Measurements from ENCODE around the gene ACTN1.

The ACTN1 gene

GRCh38 chr14:68926236-68926635 is 52.9 kb downstream of the ACTN1 start:
- no peak for DNase-seq
- Histone ChIP-seq H2BK5ac (ENCODE audit: low read depth, low read length, poor library complexity, severe bottlenecking) (no peak overlapping the region), H3K4me1 (ENCODE audit: control insufficient read depth, insufficient read depth, low read depth, low read length) (peaks cover 38% of the 10 kb centered on the region), H3K14ac (ENCODE audit: low read length in 2 of 2) (no peak overlapping the region), H2AFZ (ENCODE audit: low read depth, low read length) (no peak overlapping the region), H2BK15ac (ENCODE audit: low read depth, poor library complexity, severe bottlenecking) (no peak overlapping the region), H3K27ac (ENCODE audit: low read length, poor library complexity, severe bottlenecking) (no peak overlapping the region), H4K91ac (ENCODE audit: low read length) (no peak overlapping the region), H3K4ac (ENCODE audit: low read depth in 1 of 2, low read length in 2 of 2) (no peak overlapping the region), H2AK5ac (ENCODE audit: low read length, severe bottlenecking) (no peak overlapping the region), H3K18ac (ENCODE audit: low read depth in 1 of 2, low read length in 2 of 2) (no peak overlapping the region), H3K36me3 (ENCODE audit: control insufficient read depth in 1 of 2, insufficient read depth in 2 of 2, low read depth in 1 of 2, low read length in 2 of 2) (peaks cover 57 to 59% of the 10 kb centered on the region in 2 experiments), H3K4me3 (ENCODE audit: insufficient read depth in 1 of 2, low read depth in 1 of 2, low read length in 2 of 2) (no peak overlapping the region), H2BK120ac (ENCODE audit: low read depth, low read length) (no peak overlapping the region), H3K9me3 (ENCODE audit: control insufficient read depth, low read length) (peaks cover 6% of the 10 kb centered on the region), H3K4me2 (ENCODE audit: low read length, poor library complexity, severe bottlenecking) (no peak overlapping the region), H3K9ac (ENCODE audit: low read length) (no peak overlapping the region), H3K27me3 (ENCODE audit: control insufficient read depth in 1 of 2, insufficient read depth in 1 of 2, low read length in 2 of 2) (no peaks in the 10 kb centered on the region), H2BK12ac (ENCODE audit: low read length in 2 of 2) (no peak overlapping the region), H3K79me1 (replicated peaks; ENCODE audit: low read length, poor library complexity, severe bottlenecking) (no peaks in the 10 kb centered on the region), H4K8ac (ENCODE audit: low read length) (no peak overlapping the region), H3K23ac (ENCODE audit: low read length in 2 of 2) (no peak overlapping the region)
- 100% methylated on average over 1 of the region's 1 CpG for WGBS

DNA sequence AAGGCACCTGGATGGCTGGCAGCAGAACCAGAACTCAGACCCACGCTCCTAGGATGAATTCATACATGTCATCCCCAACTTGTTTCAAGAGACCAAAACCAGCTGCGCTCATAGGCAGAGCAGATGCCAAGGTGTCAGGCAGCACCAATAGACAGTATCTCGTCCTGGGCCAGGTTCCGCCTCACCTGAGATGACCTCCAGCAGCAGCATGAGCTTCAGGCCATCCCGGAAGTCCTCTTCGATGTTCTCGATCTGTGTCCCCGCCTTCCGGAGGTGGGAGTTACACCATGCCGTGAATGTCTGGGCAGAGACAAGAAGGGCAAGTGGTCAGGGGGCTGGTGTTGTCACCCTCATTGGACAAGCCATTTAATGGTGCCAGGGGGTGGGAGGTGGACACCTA is 53.7 kb downstream of the ACTN1 start:
- Histone ChIP-seq H4K91ac (ENCODE audit: low read length) (no peak overlapping the region), H3K4me2 (ENCODE audit: low read length, poor library complexity, severe bottlenecking) (no peak overlapping the region), H3K4ac (ENCODE audit: low read depth in 1 of 2, low read length in 2 of 2) (no peak overlapping the region), H2AK5ac (ENCODE audit: low read length, severe bottlenecking) (peak overlapping the region; percentile 47), H2BK5ac (ENCODE audit: low read depth, low read length, poor library complexity, severe bottlenecking) (no peak overlapping the region), H4K8ac (ENCODE audit: low read length) (no peak overlapping the region), H3K27ac (ENCODE audit: low read length, poor library complexity, severe bottlenecking) (peak overlapping the region; percentile 5), H2BK120ac (ENCODE audit: low read depth, low read length) (no peak overlapping the region), H3K18ac (ENCODE audit: low read depth in 1 of 2, low read length in 2 of 2) (no peak overlapping the region), H3K79me1 (replicated peaks; ENCODE audit: low read length, poor library complexity, severe bottlenecking) (peaks cover 1% of the 10 kb centered on the region), H3K36me3 (ENCODE audit: control insufficient read depth in 1 of 2, insufficient read depth in 2 of 2, low read depth in 1 of 2, low read length in 2 of 2) (peaks cover 61 to 62% of the 10 kb centered on the region in 2 experiments), H3K4me1 (ENCODE audit: control insufficient read depth, insufficient read depth, low read depth, low read length) (peaks cover 46% of the 10 kb centered on the region), H3K27me3 (ENCODE audit: control insufficient read depth in 1 of 2, insufficient read depth in 1 of 2, low read length in 2 of 2) (no peaks in the 10 kb centered on the region), H3K14ac (ENCODE audit: low read length in 2 of 2) (no peak overlapping the region), H2AFZ (ENCODE audit: low read depth, low read length) (no peak overlapping the region), H3K4me3 (ENCODE audit: insufficient read depth in 1 of 2, low read depth in 1 of 2, low read length in 2 of 2) (no peak overlapping the region), H2BK15ac (ENCODE audit: low read depth, poor library complexity, severe bottlenecking) (no peak overlapping the region), H2BK12ac (ENCODE audit: low read length in 2 of 2) (no peak overlapping the region), H3K9ac (ENCODE audit: low read length) (no peak overlapping the region), H3K23ac (ENCODE audit: low read length in 2 of 2) (no peak overlapping the region), H3K9me3 (ENCODE audit: control insufficient read depth, low read length) (peaks cover 6% of the 10 kb centered on the region)
- WGBS, result 97% methylated on average over 10 of the region's 10 CpGs
- no peak for DNase-seq

DNA sequence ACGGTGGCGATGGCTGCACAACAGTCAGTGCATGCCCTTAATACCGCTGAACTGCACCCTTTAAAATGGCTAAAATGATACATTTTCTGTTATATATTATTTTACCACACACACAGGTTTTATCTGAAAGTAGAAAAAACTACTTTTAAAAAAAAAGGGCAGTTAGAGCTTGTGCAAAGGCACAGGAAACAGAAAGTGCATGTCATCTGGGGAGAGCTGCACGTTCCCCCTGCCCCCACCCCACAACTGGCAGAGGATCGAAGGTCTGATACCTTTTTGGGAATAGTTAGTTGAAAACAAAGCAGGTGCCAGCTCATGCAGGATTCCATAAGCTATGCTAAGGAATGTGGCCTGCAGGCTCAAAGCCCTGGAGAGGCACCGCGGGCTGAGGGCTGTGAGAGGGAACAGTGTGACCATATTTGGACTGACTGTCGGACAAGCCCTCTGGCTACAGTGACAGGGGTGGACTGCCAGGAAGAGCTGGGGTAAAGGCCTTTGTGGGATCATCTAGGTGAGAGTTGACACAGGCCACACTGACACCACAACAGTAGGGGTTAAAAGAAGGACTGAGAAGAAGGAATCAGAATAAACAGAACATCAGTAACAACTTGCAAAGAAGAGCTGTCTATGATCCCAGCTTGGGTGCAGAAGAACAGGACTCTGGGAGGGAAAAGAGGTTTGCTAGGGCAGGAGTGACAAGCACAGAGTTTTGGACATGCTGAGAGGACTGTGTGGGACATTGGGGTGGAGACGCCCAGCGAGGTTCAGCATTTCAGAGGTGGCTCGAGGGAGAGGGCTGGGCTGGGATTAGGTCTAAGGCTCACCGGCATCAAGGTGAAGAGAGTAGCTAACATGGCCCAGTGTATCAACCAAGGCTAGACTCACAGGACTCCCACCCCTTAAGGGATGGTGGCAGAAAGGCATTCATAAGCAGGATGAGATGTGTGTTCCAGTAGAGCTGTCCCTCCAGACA is 54.6 kb downstream of the ACTN1 start:
- Histone ChIP-seq H3K14ac (ENCODE audit: low read length in 2 of 2) (no peak overlapping the region), H3K9me3 (ENCODE audit: control insufficient read depth, low read length) (peaks cover 6% of the 10 kb centered on the region), H2BK12ac (ENCODE audit: low read length in 2 of 2) (no peak overlapping the region), H2BK15ac (ENCODE audit: low read depth, poor library complexity, severe bottlenecking) (no peak overlapping the region), H3K4ac (ENCODE audit: low read depth in 1 of 2, low read length in 2 of 2) (no peak overlapping the region), H3K18ac (ENCODE audit: low read depth in 1 of 2, low read length in 2 of 2) (no peak overlapping the region), H3K36me3 (ENCODE audit: control insufficient read depth in 1 of 2, insufficient read depth in 2 of 2, low read depth in 1 of 2, low read length in 2 of 2) (peaks cover 65 to 70% of the 10 kb centered on the region in 2 experiments), H3K27ac (ENCODE audit: low read length, poor library complexity, severe bottlenecking) (peak overlapping the region; percentile 70), H3K79me1 (replicated peaks; ENCODE audit: low read length, poor library complexity, severe bottlenecking) (peaks cover 1% of the 10 kb centered on the region), H3K9ac (ENCODE audit: low read length) (no peak overlapping the region), H3K4me3 (ENCODE audit: insufficient read depth in 1 of 2, low read depth in 1 of 2, low read length in 2 of 2) (no peak overlapping the region), H3K4me1 (ENCODE audit: control insufficient read depth, insufficient read depth, low read depth, low read length) (peaks cover 46% of the 10 kb centered on the region), H4K8ac (ENCODE audit: low read length) (no peak overlapping the region), H4K91ac (ENCODE audit: low read length) (no peak overlapping the region), H2AFZ (ENCODE audit: low read depth, low read length) (no peak overlapping the region), H3K4me2 (ENCODE audit: low read length, poor library complexity, severe bottlenecking) (no peak overlapping the region), H3K27me3 (ENCODE audit: control insufficient read depth in 1 of 2, insufficient read depth in 1 of 2, low read length in 2 of 2) (no peaks in the 10 kb centered on the region), H2BK120ac (ENCODE audit: low read depth, low read length) (no peak overlapping the region), H3K23ac (ENCODE audit: low read length in 2 of 2) (no peak overlapping the region), H2BK5ac (ENCODE audit: low read depth, low read length, poor library complexity, severe bottlenecking) (no peak overlapping the region), H2AK5ac (ENCODE audit: low read length, severe bottlenecking) (peak overlapping the region; percentile 56)
- peak; percentile 57 for DNase-seq
- 57% methylated on average over 8 of the region's 12 CpGs for WGBS

DNA sequence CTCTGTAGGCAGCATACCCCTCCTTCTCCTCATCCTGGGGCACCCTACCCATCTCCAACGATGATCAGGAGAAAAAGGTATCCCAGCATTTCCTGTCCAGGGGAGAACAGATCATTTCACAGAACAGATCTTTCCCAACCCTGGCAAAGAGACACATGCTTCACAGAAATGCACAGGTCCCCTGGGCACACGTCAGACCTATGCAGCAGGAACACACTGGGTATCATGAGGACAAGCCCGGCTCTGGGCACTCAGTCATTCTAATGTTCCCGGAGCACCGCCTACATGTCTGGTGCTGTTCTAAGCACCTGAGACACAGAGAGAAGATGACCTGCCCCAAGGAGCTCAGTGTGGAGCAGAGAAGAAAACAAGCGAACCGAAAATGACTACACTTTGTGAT is 56.2 kb downstream of the ACTN1 start:
- Histone ChIP-seq H3K27me3 (ENCODE audit: control insufficient read depth in 1 of 2, insufficient read depth in 1 of 2, low read length in 2 of 2) (no peaks in the 10 kb centered on the region), H3K23ac (ENCODE audit: low read length in 2 of 2) (no peak overlapping the region), H2AK5ac (ENCODE audit: low read length, severe bottlenecking) (no peak overlapping the region), H3K14ac (ENCODE audit: low read length in 2 of 2) (no peak overlapping the region), H3K4me3 (ENCODE audit: insufficient read depth in 1 of 2, low read depth in 1 of 2, low read length in 2 of 2) (no peak overlapping the region), H2BK15ac (ENCODE audit: low read depth, poor library complexity, severe bottlenecking) (no peak overlapping the region), H3K4me1 (ENCODE audit: control insufficient read depth, insufficient read depth, low read depth, low read length) (peaks cover 36% of the 10 kb centered on the region), H2BK120ac (ENCODE audit: low read depth, low read length) (no peak overlapping the region), H2BK5ac (ENCODE audit: low read depth, low read length, poor library complexity, severe bottlenecking) (no peak overlapping the region), H4K91ac (ENCODE audit: low read length) (no peak overlapping the region), H3K9ac (ENCODE audit: low read length) (no peak overlapping the region), H3K36me3 (ENCODE audit: control insufficient read depth in 1 of 2, insufficient read depth in 2 of 2, low read depth in 1 of 2, low read length in 2 of 2) (peaks cover 70 to 82% of the 10 kb centered on the region in 2 experiments), H4K8ac (ENCODE audit: low read length) (peak overlapping the region; percentile 70), H3K4ac (ENCODE audit: low read depth in 1 of 2, low read length in 2 of 2) (no peak overlapping the region), H3K18ac (ENCODE audit: low read depth in 1 of 2, low read length in 2 of 2) (no peak overlapping the region), H3K27ac (ENCODE audit: low read length, poor library complexity, severe bottlenecking) (peak overlapping the region; percentile 4), H3K79me1 (replicated peaks; ENCODE audit: low read length, poor library complexity, severe bottlenecking) (peaks cover 1% of the 10 kb centered on the region), H3K4me2 (ENCODE audit: low read length, poor library complexity, severe bottlenecking) (no peak overlapping the region), H3K9me3 (ENCODE audit: control insufficient read depth, low read length) (peaks cover 6% of the 10 kb centered on the region), H2BK12ac (ENCODE audit: low read length in 2 of 2) (no peak overlapping the region), H2AFZ (ENCODE audit: low read depth, low read length) (no peak overlapping the region)
- 86% methylated on average over 7 of the region's 7 CpGs for WGBS
- no peak for DNase-seq
